ENCODE measurements around the gene CNMD.
"Not testable (repeated sequence)": the region's sequence is repeated elsewhere in the genome, so short reads cannot be mapped to it uniquely, and the experiment has no call there.

The CNMD gene

DNA sequence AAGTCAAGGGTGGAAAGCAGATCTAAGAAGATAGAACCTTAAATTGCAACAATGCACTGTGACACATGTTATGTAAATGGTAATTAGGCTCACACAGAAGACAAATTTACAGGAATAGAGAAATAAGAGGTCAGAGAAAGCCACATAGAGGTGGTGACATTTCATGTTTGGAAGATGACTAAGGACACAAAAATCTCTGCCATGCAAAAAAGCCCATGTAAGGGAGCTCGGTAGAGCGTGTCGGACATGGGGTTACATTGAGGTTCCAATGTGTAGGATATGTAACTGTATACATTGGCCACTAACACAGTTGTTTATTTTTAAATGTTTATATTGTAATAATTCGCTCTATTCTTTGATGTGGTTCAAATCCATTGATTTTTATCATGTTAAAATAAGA is 53.2 kb downstream of the CNMD start:
- DNase-seq (ENCODE audit: low spot score): no peak

- not testable (repeated sequence) for DNase-seq (ENCODE audit: low spot score)
These were observed 53.8 kb downstream of the CNMD start for GRCh38 chr13:52685806-52686205.

DNA sequence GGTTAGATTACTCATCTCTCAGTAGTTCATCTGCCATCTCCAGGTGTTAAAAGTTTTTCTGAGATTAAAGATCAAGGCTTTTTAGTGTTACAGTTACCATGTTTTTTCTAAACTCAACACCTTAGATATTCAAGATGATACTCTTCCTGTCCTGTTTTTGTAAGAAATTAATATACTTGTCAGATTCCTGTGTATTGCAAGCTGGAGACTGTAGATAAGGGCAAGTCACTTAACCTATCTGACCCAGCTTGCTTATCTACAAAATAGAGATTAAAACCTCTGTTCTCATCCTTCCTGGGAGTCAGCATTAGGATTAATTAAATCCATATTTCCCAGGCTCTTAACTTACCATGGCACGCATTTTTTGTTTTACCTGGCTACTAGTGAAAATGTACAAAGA is 61.8 kb downstream of the CNMD start:
- no peak for DNase-seq (ENCODE audit: low spot score)

DNA sequence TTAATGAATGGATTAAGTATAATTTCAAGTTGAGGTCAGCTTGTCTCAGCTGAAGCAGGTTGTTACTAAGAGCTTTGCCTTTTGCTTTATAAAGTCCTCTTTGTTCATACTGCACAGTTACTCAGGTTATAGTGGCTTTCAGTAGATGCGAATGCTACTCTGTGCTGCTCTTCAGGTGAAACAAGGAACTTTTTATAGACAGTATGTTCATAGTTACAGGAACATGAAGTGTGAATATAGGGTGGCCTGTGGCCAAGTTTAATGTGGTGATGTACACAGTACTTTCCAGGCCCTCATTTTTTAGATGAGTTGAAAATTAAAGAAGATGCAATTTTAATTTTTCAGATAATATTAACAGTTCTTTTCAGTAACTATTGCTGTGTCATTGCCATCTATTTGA is 66.2 kb downstream of the CNMD start:
- no peak for DNase-seq (ENCODE audit: low spot score)

DNA sequence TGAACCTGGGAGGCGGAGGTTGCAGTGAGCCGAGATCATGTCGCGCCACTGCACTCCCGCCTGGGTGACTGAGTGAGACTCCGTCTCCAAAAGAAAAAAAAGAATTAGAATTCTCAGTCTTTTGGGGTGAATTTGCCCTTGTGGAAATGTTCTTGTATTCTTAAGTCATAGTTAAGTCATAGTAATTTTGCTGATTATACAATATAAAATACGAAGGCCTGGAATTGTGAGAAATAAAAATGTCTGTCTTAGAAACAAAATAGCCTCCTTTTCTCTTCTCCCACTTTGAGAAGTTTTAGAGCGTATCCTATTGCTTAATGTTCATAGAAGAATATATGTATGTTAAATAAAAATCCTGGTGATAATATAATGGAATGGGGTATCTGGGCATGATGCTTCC is 68.9 kb downstream of the CNMD start:
- DNase-seq (ENCODE audit: low spot score): no peak

DNA sequence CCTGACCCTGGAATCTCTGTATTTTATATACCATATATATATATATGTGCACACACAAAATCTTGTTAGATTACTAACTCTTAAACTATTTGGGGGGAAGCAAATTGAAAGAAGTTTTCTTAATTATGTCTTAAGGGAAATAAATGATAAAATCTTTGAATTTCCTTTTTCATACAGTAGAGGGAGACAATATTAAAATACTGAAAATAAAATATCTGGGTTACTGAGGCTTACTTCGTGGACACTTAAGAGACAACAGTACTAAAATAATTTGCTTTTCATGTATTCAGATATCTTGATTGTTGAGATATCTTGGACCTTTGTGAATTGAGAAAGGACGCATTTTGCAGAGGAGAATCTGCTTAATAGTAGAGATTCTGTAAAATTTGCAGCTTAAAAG is 69.9 kb downstream of the CNMD start:
- DNase-seq (ENCODE audit: low spot score): no peak

DNA sequence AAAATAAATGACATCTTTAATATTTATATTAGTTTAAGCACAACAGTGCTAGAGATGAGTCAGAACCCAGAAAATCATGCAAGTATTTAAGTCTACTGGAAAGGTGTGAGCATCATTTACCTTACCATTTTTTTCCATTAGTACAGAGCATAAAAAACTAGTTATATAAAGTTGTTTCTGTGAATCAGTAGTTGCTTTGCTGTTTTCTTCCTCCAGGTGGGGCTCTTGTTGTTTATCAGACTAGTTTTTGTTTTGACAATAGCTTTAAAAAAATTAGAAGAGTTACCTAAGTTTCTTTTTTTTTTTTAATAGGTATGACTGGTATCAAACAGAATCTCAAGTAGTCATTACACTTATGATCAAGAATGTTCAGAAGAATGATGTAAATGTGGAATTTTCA is 74.3 kb downstream of the CNMD start:
- no peak for DNase-seq (ENCODE audit: low spot score)

- no peak for DNase-seq (ENCODE audit: low spot score)
These were observed 75.3 kb downstream of the CNMD start for GRCh38 chr13:52664272-52664671.

GRCh38 chr13:52659340-52659739 is 80.3 kb downstream of the CNMD start:
- no peak for DNase-seq (ENCODE audit: low spot score)
